IPS-18a (cell line): ENCODE results near the gene DYNLT5.
A peak's percentile ranks its signal among the peaks of the same experiment; 100 is the strongest.

Experiments used
- H3K27ac ChIP-seq: one replicate; pipeline ENCODE4 v1.5.1; 2013; ENCODE audit warnings: low read length
- H3K27me3 ChIP-seq: one replicate; pipeline ENCODE4 v1.6.1; 2013; ENCODE audit warnings: mild to moderate bottlenecking, low read length; ENCODE audit not compliant: control insufficient read depth, insufficient read depth
- H3K36me3 ChIP-seq: one replicate; pipeline ENCODE4 v1.6.1; 2013; ENCODE audit warnings: low read depth, low read length; ENCODE audit not compliant: control insufficient read depth
- H3K4me1 ChIP-seq: one replicate; pipeline ENCODE4 v1.6.1; 2013; ENCODE audit warnings: low read depth, low read length; ENCODE audit not compliant: control insufficient read depth
- H3K4me3 ChIP-seq: one replicate; pipeline ENCODE4 v1.5.1; 2013; ENCODE audit warnings: low read length
- H3K9ac ChIP-seq: one replicate; pipeline ENCODE4 v1.6.1; 2013; ENCODE audit warnings: mild to moderate bottlenecking, low read length, moderate library complexity
- H3K9me3 ChIP-seq: one replicate; pipeline ENCODE4 v1.6.1; 2013; ENCODE audit warnings: low read depth, low read length; ENCODE audit not compliant: control insufficient read depth

DYNLT5 gene

GRCh38 chr1:66752671-66753371, 562 bp downstream of the DYNLT5 start:
- Histone ChIP-seq H3K27me3 (peaks cover 22% of the 10 kb centered on the region), H3K9me3 (no peaks in the 10 kb centered on the region), H3K4me3 (peak overlapping the region; percentile 71), H3K27ac (no peak overlapping the region), H3K36me3 (no peaks in the 10 kb centered on the region), H3K4me1 (no peaks in the 10 kb centered on the region), H3K9ac (peak overlapping the region; percentile 46)

GRCh38 chr1:66757722-66758240, 5.5 kb downstream of the DYNLT5 start:
- Histone ChIP-seq H3K36me3 (no peaks in the 10 kb centered on the region), H3K27ac (no peak overlapping the region), H3K9me3 (no peaks in the 10 kb centered on the region), H3K4me1 (no peaks in the 10 kb centered on the region), H3K4me3 (no peak overlapping the region), H3K27me3 (peaks cover 4% of the 10 kb centered on the region), H3K9ac (no peak overlapping the region)

GRCh38 chr1:66758241-66758755, 6.0 kb downstream of the DYNLT5 start:
- no peaks in the 10 kb centered on the region for H3K36me3 ChIP-seq
- H3K27ac ChIP-seq: no peak overlapping the region
- H3K9me3 ChIP-seq: no peaks in the 10 kb centered on the region
- H3K9ac ChIP-seq: no peak overlapping the region
- H3K4me1 ChIP-seq: no peaks in the 10 kb centered on the region
- no peaks in the 10 kb centered on the region for H3K27me3 ChIP-seq
- no peak overlapping the region for H3K4me3 ChIP-seq

GRCh38 chr1:66760506-66760905, 8.2 kb downstream of the DYNLT5 start:
- no peaks in the 10 kb centered on the region for H3K4me1 ChIP-seq
- no peaks in the 10 kb centered on the region for H3K27me3 ChIP-seq
- H3K27ac ChIP-seq: no peak overlapping the region
- no peaks in the 10 kb centered on the region for H3K36me3 ChIP-seq
- H3K9ac ChIP-seq: no peak overlapping the region
- no peak overlapping the region for H3K4me3 ChIP-seq
- H3K9me3 ChIP-seq: no peaks in the 10 kb centered on the region

- H3K36me3 ChIP-seq: no peaks in the 10 kb centered on the region
- no peak overlapping the region for H3K9ac ChIP-seq
- H3K4me3 ChIP-seq: no peak overlapping the region
- no peaks in the 10 kb centered on the region for H3K27me3 ChIP-seq
- H3K9me3 ChIP-seq: no peaks in the 10 kb centered on the region
- H3K27ac ChIP-seq: no peak overlapping the region
- H3K4me1 ChIP-seq: no peaks in the 10 kb centered on the region
Measured at GRCh38 chr1:66761221-66761620, 9.0 kb downstream of the DYNLT5 start.

GRCh38 chr1:66764994-66765578, 12.8 kb downstream of the DYNLT5 start:
- H3K4me3 ChIP-seq: no peak overlapping the region
- H3K4me1 ChIP-seq: no peaks in the 10 kb centered on the region
- no peaks in the 10 kb centered on the region for H3K36me3 ChIP-seq
- H3K27me3 ChIP-seq: no peaks in the 10 kb centered on the region
- no peak overlapping the region for H3K27ac ChIP-seq
- H3K9ac ChIP-seq: no peak overlapping the region
- H3K9me3 ChIP-seq: no peaks in the 10 kb centered on the region

- Histone ChIP-seq H3K36me3 (no peaks in the 10 kb centered on the region), H3K4me1 (no peaks in the 10 kb centered on the region), H3K27ac (no peak overlapping the region), H3K4me3 (no peak overlapping the region), H3K9me3 (no peaks in the 10 kb centered on the region), H3K9ac (no peak overlapping the region), H3K27me3 (no peaks in the 10 kb centered on the region)
Measured at GRCh38 chr1:66767626-66768025, 15.4 kb downstream of the DYNLT5 start.

- no peak overlapping the region for H3K27ac ChIP-seq
- H3K27me3 ChIP-seq: no peaks in the 10 kb centered on the region
- H3K9ac ChIP-seq: no peak overlapping the region
- no peaks in the 10 kb centered on the region for H3K4me1 ChIP-seq
- H3K9me3 ChIP-seq: no peaks in the 10 kb centered on the region
- no peak overlapping the region for H3K4me3 ChIP-seq
- no peaks in the 10 kb centered on the region for H3K36me3 ChIP-seq
Measured at GRCh38 chr1:66768965-66769364, 16.7 kb downstream of the DYNLT5 start.

GRCh38 chr1:66769512-66770229, 17.4 kb downstream of the DYNLT5 start:
- H3K27me3 ChIP-seq: no peaks in the 10 kb centered on the region
- H3K4me1 ChIP-seq: no peaks in the 10 kb centered on the region
- H3K36me3 ChIP-seq: no peaks in the 10 kb centered on the region
- H3K4me3 ChIP-seq: no peak overlapping the region
- H3K9ac ChIP-seq: no peak overlapping the region
- H3K9me3 ChIP-seq: no peaks in the 10 kb centered on the region
- H3K27ac ChIP-seq: no peak overlapping the region

GRCh38 chr1:66770240-66770639, 18.0 kb downstream of the DYNLT5 start:
- Histone ChIP-seq H3K27ac (no peak overlapping the region), H3K4me1 (no peaks in the 10 kb centered on the region), H3K36me3 (no peaks in the 10 kb centered on the region)

GRCh38 chr1:66770694-66771093, 18.4 kb downstream of the DYNLT5 start:
- Histone ChIP-seq H3K9ac (no peak overlapping the region), H3K27me3 (no peaks in the 10 kb centered on the region), H3K4me1 (no peaks in the 10 kb centered on the region), H3K36me3 (no peaks in the 10 kb centered on the region), H3K4me3 (no peak overlapping the region), H3K9me3 (no peaks in the 10 kb centered on the region), H3K27ac (no peak overlapping the region)

More at GRCh38 chr1:66770240-66770639, 18.0 kb downstream of the DYNLT5 start:
- Histone ChIP-seq H3K9ac (no peak overlapping the region), H3K9me3 (no peaks in the 10 kb centered on the region), H3K27me3 (no peaks in the 10 kb centered on the region), H3K4me3 (no peak overlapping the region)
